Astrocyte (in vitro differentiated cells and primary cell): ENCODE results near the gene KCNE1. TPM values are rescaled to one million over a fixed set of nuclear protein-coding genes. Genes with fewer than 3 reads are reported as not detected.
A peak's percentile ranks its signal among the peaks of the same experiment; 100 is the strongest.

Experiments used
- DNase-seq: peaks from one replicate; pipeline ENCODE4 v3.0.0-alpha.2; 2010; ENCODE audit warnings: low read depth
- FAIRE-seq: peaks from 2 replicates; lab custom pipeline; 2011; peaks lifted over from hg19 to GRCh38; lab: Jason Lieb, UNC
- H2AFZ ChIP-seq: 2 replicates; pipeline ENCODE4 v1.6.0; 2012; ENCODE audit warnings: low read depth, low read length, inconsistent platforms
- H3K27ac ChIP-seq: 2 replicates; pipeline ENCODE4 v1.5.1; 2011; ENCODE audit warnings: low read depth, low read length, inconsistent platforms
- H3K27me3 ChIP-seq: 2 replicates; pipeline ENCODE4 v1.6.0; 2011; ENCODE audit warnings: low read length, inconsistent platforms; ENCODE audit not compliant: insufficient read depth
- H3K36me3 ChIP-seq: 2 replicates; pipeline ENCODE4 v1.5.1; 2011; ENCODE audit warnings: low read length, inconsistent platforms; ENCODE audit not compliant: insufficient read depth
- H3K4me1 ChIP-seq: 2 replicates; pipeline ENCODE4 v1.5.1; 2011; ENCODE audit warnings: low read length, inconsistent platforms; ENCODE audit not compliant: insufficient read depth
- H3K4me2 ChIP-seq: 2 replicates; pipeline ENCODE4 v1.6.0; 2012; ENCODE audit warnings: low read length, inconsistent platforms
- H3K4me3 ChIP-seq: 2 replicates; pipeline ENCODE4 v1.5.1; 2011; ENCODE audit warnings: low read depth, mild to moderate bottlenecking, low read length, inconsistent platforms; ENCODE audit not compliant: insufficient read depth
- H3K79me2 ChIP-seq: 2 replicates; pipeline ENCODE4 v1.6.0; 2012; ENCODE audit warnings: mild to moderate bottlenecking, low read length, inconsistent platforms; ENCODE audit not compliant: insufficient read depth
- H3K9ac ChIP-seq: 2 replicates; pipeline ENCODE4 v1.6.0; 2012; ENCODE audit warnings: mild to moderate bottlenecking, low read length, inconsistent platforms
- H3K9me3 ChIP-seq: 2 replicates; pipeline ENCODE4 v1.5.1; 2012; ENCODE audit warnings: low read depth, mild to moderate bottlenecking, low read length, inconsistent platforms; ENCODE audit not compliant: insufficient read depth
- H4K20me1 ChIP-seq: 2 replicates; pipeline ENCODE4 v1.6.0; 2012; ENCODE audit warnings: low read length, inconsistent platforms; ENCODE audit not compliant: insufficient read depth
- H3K27ac Mint-ChIP-seq: one replicate; pipeline ENCODE4 v1.8.0; 2021; ENCODE audit warnings: mild to moderate bottlenecking, mixed read lengths; ENCODE audit not compliant: unreplicated experiment
- H3K27me3 Mint-ChIP-seq: one replicate; pipeline ENCODE4 v1.8.0; 2021; ENCODE audit warnings: low read depth, mixed read lengths; ENCODE audit not compliant: unreplicated experiment
- H3K36me3 Mint-ChIP-seq: one replicate; pipeline ENCODE4 v1.8.0; 2021; ENCODE audit warnings: low read depth, mixed read lengths; ENCODE audit not compliant: unreplicated experiment
- H3K4me1 Mint-ChIP-seq: one replicate; pipeline ENCODE4 v1.8.0; 2021; ENCODE audit warnings: low read depth, mixed read lengths; ENCODE audit not compliant: unreplicated experiment
- H3K4me3 Mint-ChIP-seq: one replicate; pipeline ENCODE4 v1.8.0; 2021; ENCODE audit warnings: mild to moderate bottlenecking, moderate library complexity, mixed read lengths; ENCODE audit not compliant: unreplicated experiment
- H3K9me3 Mint-ChIP-seq: one replicate; pipeline ENCODE4 v1.8.0; 2021; ENCODE audit warnings: mild to moderate bottlenecking, mixed read lengths; ENCODE audit not compliant: unreplicated experiment
- CTCF ChIP-seq: IDR thresholded peaks from 2 replicates; pipeline ENCODE4 v1.5.1; 2011; ENCODE audit warnings: low read depth, mild to moderate bottlenecking, inconsistent platforms, low read length, moderate library complexity; ENCODE audit not compliant: insufficient read depth
- EZH2 ChIP-seq: IDR thresholded peaks from 2 replicates; pipeline ENCODE4 v1.6.1; 2012; ENCODE audit warnings: mild to moderate bottlenecking, low read length, inconsistent platforms; ENCODE audit not compliant: insufficient read depth
- total RNA-seq: library from RNA; stranded (reverse); gene quantifications from 2 replicates; pipeline ENCODE4 v1.2.1, GENCODE V29; 2021

The KCNE1 gene
- total RNA-seq, 1 donor from 2014 or later, result 0.73 TPM

DNA sequence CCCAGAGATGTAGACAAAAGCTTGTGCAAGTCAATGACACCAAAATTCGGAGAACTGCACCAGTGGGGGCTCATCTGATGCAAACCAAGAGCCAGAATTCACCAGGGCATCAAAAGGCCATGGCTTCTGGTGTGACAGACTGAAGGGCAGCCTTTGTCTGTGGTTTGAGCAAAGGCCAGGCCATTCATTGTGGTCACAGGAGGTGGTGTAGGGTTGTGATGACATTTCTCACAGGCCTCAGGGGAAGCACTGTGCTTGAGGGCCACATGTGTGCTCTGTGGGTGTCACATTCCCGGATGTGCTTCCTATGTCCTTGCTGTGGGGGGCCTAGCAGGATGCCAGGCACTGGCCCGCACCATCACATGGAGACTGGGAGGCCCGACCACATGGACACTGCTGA is 22.5 kb upstream of the KCNE1 start:
- Histone ChIP-seq H3K79me2 (no peaks in the 10 kb centered on the region), H4K20me1 (no peaks in the 10 kb centered on the region), H3K9me3 (no peaks in the 10 kb centered on the region), H3K27ac (no peak overlapping the region), H3K27me3 (no peaks in the 10 kb centered on the region), H3K4me3 (no peak overlapping the region), H3K9ac (no peak overlapping the region), H2AFZ (peak overlapping the region; percentile 13), H3K4me1 (peaks cover 43% of the 10 kb centered on the region), H3K4me2 (peak overlapping the region; percentile 5), H3K36me3 (no peaks in the 10 kb centered on the region)
- FAIRE-seq (no peak), DNase-seq (peak; percentile 61)
- Mint-ChIP-seq H3K9me3 (no peaks in the 10 kb centered on the region), H3K4me3 (peak overlapping the region; percentile 28), H3K36me3 (peaks cover 4% of the 10 kb centered on the region), H3K27ac (peak overlapping the region; percentile 38), H3K4me1 (peaks cover 61% of the 10 kb centered on the region), H3K27me3 (no peaks in the 10 kb centered on the region)
- TF ChIP-seq CTCF, result no peak
- TF ChIP-seq EZH2, result no peak

GRCh38 chr21:34533938-34534337 is 21.9 kb upstream of the KCNE1 start:
- Histone ChIP-seq H3K36me3 (no peaks in the 10 kb centered on the region), H3K4me3 (no peak overlapping the region), H3K27ac (no peak overlapping the region), H3K9me3 (no peaks in the 10 kb centered on the region), H2AFZ (no peak overlapping the region), H3K27me3 (no peaks in the 10 kb centered on the region), H3K9ac (no peak overlapping the region), H3K79me2 (no peaks in the 10 kb centered on the region), H3K4me2 (no peak overlapping the region), H3K4me1 (peaks cover 43% of the 10 kb centered on the region), H4K20me1 (no peaks in the 10 kb centered on the region)
- FAIRE-seq, result no peak
- DNase-seq, result no peak
- H3K4me3 Mint-ChIP-seq, result no peak overlapping the region
- peak overlapping the region; percentile 38 for H3K27ac Mint-ChIP-seq
- H3K36me3 Mint-ChIP-seq, result peaks cover 4% of the 10 kb centered on the region
- no peak for TF ChIP-seq CTCF
- no peak for TF ChIP-seq EZH2
- no peaks in the 10 kb centered on the region for H3K9me3 Mint-ChIP-seq
- H3K27me3 Mint-ChIP-seq, result no peaks in the 10 kb centered on the region
- peaks cover 66% of the 10 kb centered on the region for H3K4me1 Mint-ChIP-seq

GRCh38 chr21:34531399-34531798 is 19.4 kb upstream of the KCNE1 start:
- no peaks in the 10 kb centered on the region for H3K27me3 Mint-ChIP-seq
- no peak overlapping the region for H3K4me3 ChIP-seq

More at GRCh38 chr21:34531399-34531798, 19.4 kb upstream of the KCNE1 start:
- FAIRE-seq (no peak), DNase-seq (no peak)
- Histone ChIP-seq H3K4me2 (no peak overlapping the region), H3K36me3 (no peaks in the 10 kb centered on the region), H3K27me3 (no peaks in the 10 kb centered on the region), H4K20me1 (no peaks in the 10 kb centered on the region), H3K9me3 (no peaks in the 10 kb centered on the region), H3K4me1 (peaks cover 49% of the 10 kb centered on the region), H3K9ac (no peak overlapping the region), H3K27ac (peak overlapping the region; percentile 77), H3K79me2 (peaks cover 2% of the 10 kb centered on the region), H2AFZ (no peak overlapping the region)
- H3K36me3 Mint-ChIP-seq, result peaks cover 2% of the 10 kb centered on the region
- H3K27ac Mint-ChIP-seq, result peak overlapping the region; percentile 91
- H3K4me1 Mint-ChIP-seq, result peaks cover 62% of the 10 kb centered on the region
- TF ChIP-seq CTCF (no peak), EZH2 (no peak)
- H3K4me3 Mint-ChIP-seq, result peak overlapping the region; percentile 24
- no peaks in the 10 kb centered on the region for H3K9me3 Mint-ChIP-seq
